GM12872 (cell line): ENCODE results near the gene E4F1.

Experiments used
- CTCF ChIP-seq: IDR thresholded peaks from 3 replicates; pipeline ENCODE4 v1.5.1; 2011; ENCODE audit warnings: low read depth, mild to moderate bottlenecking, low read length, moderate library complexity; ENCODE audit not compliant: insufficient read depth

The E4F1 gene

GRCh38 chr16:2196162-2196980 is 27.0 kb upstream of the E4F1 start, which contains the start of gene CASKIN1:
TSS of gene CASKIN1 (minus strand) at chr16:2196605. CDS start at chr16:2196432, 173 bp downstream.
- no peak for TF ChIP-seq CTCF

GRCh38 chr16:2196981-2197511 is 26.3 kb upstream of the E4F1 start:
- TF ChIP-seq CTCF, result no peak

- TF ChIP-seq CTCF, result no peak
These were observed 25.6 kb upstream of the E4F1 start for GRCh38 chr16:2197765-2198164.

- no peak for TF ChIP-seq CTCF
These were observed 25.1 kb upstream of the E4F1 start for GRCh38 chr16:2198283-2198682.

- no peak for TF ChIP-seq CTCF
These were observed 24.3 kb upstream of the E4F1 start for GRCh38 chr16:2199095-2199494.

- TF ChIP-seq CTCF, result no peak
These were observed 23.7 kb upstream of the E4F1 start for GRCh38 chr16:2199621-2200139.

GRCh38 chr16:2200313-2200712 is 23.1 kb upstream of the E4F1 start:
- TF ChIP-seq CTCF, result no peak
